ENCODE measurements around the gene ZNF77.
"Not testable (repeated sequence)": the region's sequence is repeated elsewhere in the genome, so short reads cannot be mapped to it uniquely, and the experiment has no call there.

GRCh38 chr19:2890531-2890930 lies 54.2 kb downstream of the ZNF77 start:
- not testable (repeated sequence) for TF ChIP-seq POLR2A, CTCF (IDR thresholded peaks at IDR 0.05)

Measured in thyroid gland (tissue), 4 donors.